Testis (tissue), 3 donors: ENCODE data around the gene CAMTA1. TPM values are rescaled to one million over a fixed set of nuclear protein-coding genes. Genes with fewer than 3 reads are reported as not detected.

Experiments used
- DNase-seq: peaks from one replicate; pipeline ENCODE4 v3.0.0-alpha.2; 2019
- H3K27ac ChIP-seq, 2 donors: fragments of 200-600 bp; sonication (generic); one replicate each; pipeline ENCODE4 v1.5.1; 2019
- H3K27me3 ChIP-seq: fragments of 200-600 bp; sonication (generic); one replicate; pipeline ENCODE4 v1.5.1; 2019
- H3K36me3 ChIP-seq: fragments of 200-600 bp; sonication (generic); one replicate; pipeline ENCODE4 v1.5.1; 2017; ENCODE audit warnings: low read depth; ENCODE audit errors: missing control alignments
- H3K4me1 ChIP-seq: fragments of 200-600 bp; sonication (generic); one replicate; pipeline ENCODE4 v1.5.1; 2019
- H3K4me3 ChIP-seq, 2 donors: fragments of 200-600 bp; sonication (generic); one replicate each; pipeline ENCODE4 v1.5.1; 2017 to 2019
- H3K9me3 ChIP-seq: fragments of 200-600 bp; sonication (generic); one replicate; pipeline ENCODE4 v1.5.1; 2017
- CTCF ChIP-seq, 3 experiments: fragments of 450-650 bp in 2 of 3; fragments of 200-600 bp in 1 of 3; sonication (generic) in 1 of 3; IDR thresholded peaks; one replicate each; pipeline ENCODE4 v1.5.1; 2016 to 2019; ENCODE audit warnings: antibody characterized with exemption in 3 of 3, mild to moderate bottlenecking in 2 of 3, moderate library complexity in 1 of 3
- POLR2A ChIP-seq: fragments of 450-650 bp; IDR thresholded peaks from one replicate; pipeline ENCODE4 v1.6.1; 2017; ENCODE audit warnings: antibody characterized with exemption, mild to moderate bottlenecking, moderate library complexity
- WGBS, 2 donors: methylation state at CpG; one replicate each; pipeline ENCODE4 v1.1.5; 2018; 5-methylcytosine and 5-hydroxymethylcytosine counted together
- intact Hi-C: fragments of 100-400 bp; cut with DNase I; formaldehyde crosslinking; loops from one replicate; pipeline ENCODE4 v1.15.1; 2023; ENCODE audit warnings: low total_unique reads
- polyA plus RNA-seq: library from polyadenylated mRNA; stranded (reverse); fragments of 350-450 nt; fragmentation: Illumina TruSeq; extraction: RNeasy Lipid Tissue Mini Kit (QIAGEN cat#74804); gene quantifications from one replicate; pipeline ENCODE4 v1.2.3, GENCODE V29; 2014; ENCODE audit warnings: low read depth, low replicate concordance; ENCODE audit not compliant: insufficient read depth
- total RNA-seq, 2 donors: library from RNA; depleted of rRNA; stranded (reverse); fragments of >200 nt; gene quantifications; one replicate each; pipeline ENCODE4 v1.2.3, GENCODE V29; 2016

The CAMTA1 gene
- total and polyA plus RNA-seq, 3 donors from 2014 or later, result 116 to 158 (median 119) TPM

GRCh38 chr1:6811583-6811982 is 26.3 kb downstream of the CAMTA1 start:
- H3K27ac ChIP-seq, result peak overlapping the region; percentile 59 to 65

GRCh38 chr1:6813165-6813564 is 27.9 kb downstream of the CAMTA1 start:
- TF ChIP-seq POLR2A, result no peak
- TF ChIP-seq CTCF (IDR thresholded peaks at IDR 0.05), result no peak
- no peaks in the 10 kb centered on the region for H3K36me3 ChIP-seq
- intact Hi-C loops, result no loop called here
- H3K4me3 ChIP-seq, result no peak overlapping the region
- H3K27me3 ChIP-seq, result no peaks in the 10 kb centered on the region
- peaks cover 6% of the 10 kb centered on the region for H3K4me1 ChIP-seq
- no peak overlapping the region for H3K27ac ChIP-seq
- WGBS, 2 donors, result 82 to 91% methylated on average over 1 of the region's 1 CpG
- no peak for DNase-seq
- H3K9me3 ChIP-seq, result no peaks in the 10 kb centered on the region

More at GRCh38 chr1:6811583-6811982, 26.3 kb downstream of the CAMTA1 start:
- peak; percentile 67 for DNase-seq
- no peaks in the 10 kb centered on the region for H3K36me3 ChIP-seq
- 18 to 74% methylated on average over 8 of the region's 8 CpGs for WGBS, 2 donors
- no peaks in the 10 kb centered on the region for H3K27me3 ChIP-seq
- TF ChIP-seq POLR2A (no peak), CTCF (IDR thresholded peaks at IDR 0.05) (no peak)
- H3K4me1 ChIP-seq, result peaks cover 6% of the 10 kb centered on the region
- no peak overlapping the region for H3K4me3 ChIP-seq
- no peaks in the 10 kb centered on the region for H3K9me3 ChIP-seq
- intact Hi-C loops, result no loop called here

- TF ChIP-seq CTCF (IDR thresholded peaks at IDR 0.05) (no peak), POLR2A (no peak)
- no peak overlapping the region for H3K27ac ChIP-seq
- no peaks in the 10 kb centered on the region for H3K36me3 ChIP-seq
- no peaks in the 10 kb centered on the region for H3K9me3 ChIP-seq
- no peak overlapping the region for H3K4me3 ChIP-seq
- intact Hi-C loops, result no loop called here
- H3K4me1 ChIP-seq, result peaks cover 18% of the 10 kb centered on the region
- WGBS, 2 donors, result 85 to 94% methylated on average over 2 of the region's 2 CpGs
- no peaks in the 10 kb centered on the region for H3K27me3 ChIP-seq
- DNase-seq, result no peak
Measured at GRCh38 chr1:6815726-6816125, 30.5 kb downstream of the CAMTA1 start.

- peak overlapping the region in 1 of 2 donors; percentile 44 for H3K27ac ChIP-seq
- H3K36me3 ChIP-seq, result no peaks in the 10 kb centered on the region
- H3K27me3 ChIP-seq, result no peaks in the 10 kb centered on the region
- H3K9me3 ChIP-seq, result no peaks in the 10 kb centered on the region
- TF ChIP-seq POLR2A (no peak), CTCF (IDR thresholded peaks at IDR 0.05) (no peak)
- 81 to 83% methylated on average over 6 of the region's 6 CpGs for WGBS, 2 donors
- intact Hi-C loops, result no loop called here
- peaks cover 39% of the 10 kb centered on the region for H3K4me1 ChIP-seq
- H3K4me3 ChIP-seq, result no peak overlapping the region
- no peak for DNase-seq
Measured at GRCh38 chr1:6819246-6820040, 34.2 kb downstream of the CAMTA1 start.

- 71 to 88% methylated on average over 2 of the region's 2 CpGs for WGBS, 2 donors
- peaks cover 43% of the 10 kb centered on the region for H3K4me1 ChIP-seq
- H3K27me3 ChIP-seq, result no peaks in the 10 kb centered on the region
Measured at GRCh38 chr1:6820899-6821298, 35.6 kb downstream of the CAMTA1 start.

More at GRCh38 chr1:6820899-6821298, 35.6 kb downstream of the CAMTA1 start:
- TF ChIP-seq POLR2A (no peak), CTCF (IDR thresholded peaks at IDR 0.05) (no peak)
- Histone ChIP-seq H3K4me3 (no peak overlapping the region), H3K9me3 (no peaks in the 10 kb centered on the region), H3K27ac (peak overlapping the region in 1 of 2 donors; percentile 44), H3K36me3 (no peaks in the 10 kb centered on the region)
- DNase-seq, result no peak
- intact Hi-C loops, result no loop called here
